HG03025 (cell line): ENCODE data around the gene MACROH2A1.

Experiments
- ATAC-seq: cut with Tn5 transposase; IDR thresholded peaks from one replicate; pipeline ENCODE4 v1.9.1; 2021; ENCODE audit warnings: mild to moderate bottlenecking, moderate library complexity; ENCODE audit not compliant: unreplicated experiment, low FRiP score

MACROH2A1 gene

DNA sequence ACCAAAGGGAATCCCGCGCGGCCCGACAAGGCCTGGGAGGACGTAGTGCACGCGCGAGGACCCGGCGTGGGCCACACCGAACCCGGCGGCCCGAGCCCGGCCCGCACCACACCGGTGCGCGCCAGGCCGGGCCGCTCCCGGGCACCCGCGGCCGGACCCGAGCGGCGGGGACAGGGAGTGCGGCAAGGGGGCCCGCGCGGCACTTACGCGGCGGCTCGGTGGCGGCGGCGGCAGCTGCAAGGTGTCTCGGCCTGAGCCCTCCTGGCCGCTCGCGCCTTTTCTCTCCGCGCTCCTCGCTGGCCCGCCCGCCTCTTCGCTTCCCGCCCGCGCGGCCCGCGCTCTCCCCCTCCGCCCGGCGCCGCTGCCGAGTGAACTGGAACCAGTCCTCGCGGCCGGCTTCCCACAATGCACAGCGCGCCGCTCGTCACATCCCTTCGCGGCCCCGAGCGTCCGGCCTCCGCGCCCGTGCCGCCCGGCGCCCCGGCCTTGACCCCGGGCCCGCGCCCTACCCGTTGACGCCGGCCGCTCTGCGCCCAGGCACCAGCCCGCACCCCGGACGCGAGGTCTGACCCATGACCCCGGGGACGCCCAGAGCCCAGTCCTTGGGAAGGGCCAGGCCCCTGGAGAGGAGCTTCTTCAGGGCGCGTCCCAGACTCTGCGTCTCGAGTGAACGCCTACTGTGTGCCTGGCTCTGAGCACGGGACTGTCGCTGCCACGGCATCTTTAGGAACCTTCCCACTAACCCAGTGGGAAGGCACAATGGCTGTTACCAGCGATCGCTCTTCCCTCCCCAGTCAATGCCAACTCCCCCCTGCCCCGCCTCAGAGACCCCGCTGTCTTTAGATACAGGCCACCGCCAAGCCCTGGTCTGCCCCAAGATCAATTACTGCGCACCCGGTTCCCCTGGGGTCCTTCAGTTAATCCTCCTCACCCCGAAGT lies at the start of gene MACROH2A1:
TSS of gene MACROH2A1 (minus strand) at position 377 of the 939 bp plus-strand sequence. CDS start 10,138 bp downstream, outside the sequence.
- peak; percentile 77 for ATAC-seq

DNA sequence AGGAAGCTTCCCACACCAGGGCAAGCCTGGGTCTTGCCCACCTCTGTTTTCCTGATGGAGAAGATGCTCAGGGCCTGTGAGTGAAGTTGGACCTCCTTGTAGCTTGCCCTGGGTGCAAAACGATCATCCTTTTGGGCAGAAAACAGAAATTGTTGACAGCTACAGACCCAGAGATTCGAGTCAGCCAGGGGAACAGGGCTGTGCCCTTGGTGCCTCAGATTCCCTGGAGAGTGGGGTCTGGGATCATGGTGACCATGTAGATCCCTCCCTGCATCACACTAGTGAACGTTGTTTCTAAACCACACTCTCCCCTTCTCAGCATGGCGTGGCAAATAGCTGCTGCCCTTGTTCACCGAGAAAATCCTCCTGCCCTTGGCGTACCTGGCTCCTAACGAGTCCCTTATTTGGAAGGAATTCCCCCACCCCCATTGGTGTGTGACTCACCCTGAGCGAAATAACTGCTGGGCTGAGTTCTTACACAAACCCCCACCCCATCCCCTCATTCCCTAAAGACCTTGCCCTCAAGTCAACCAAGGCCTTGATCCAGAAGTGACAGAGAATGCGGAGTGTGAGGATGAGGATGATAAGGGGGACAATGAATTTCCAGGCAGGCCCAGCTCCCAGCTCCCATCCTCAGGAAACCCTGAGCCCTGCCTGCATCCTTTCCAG lies 49.2 kb upstream of the MACROH2A1 start:
- ATAC-seq = no peak

DNA sequence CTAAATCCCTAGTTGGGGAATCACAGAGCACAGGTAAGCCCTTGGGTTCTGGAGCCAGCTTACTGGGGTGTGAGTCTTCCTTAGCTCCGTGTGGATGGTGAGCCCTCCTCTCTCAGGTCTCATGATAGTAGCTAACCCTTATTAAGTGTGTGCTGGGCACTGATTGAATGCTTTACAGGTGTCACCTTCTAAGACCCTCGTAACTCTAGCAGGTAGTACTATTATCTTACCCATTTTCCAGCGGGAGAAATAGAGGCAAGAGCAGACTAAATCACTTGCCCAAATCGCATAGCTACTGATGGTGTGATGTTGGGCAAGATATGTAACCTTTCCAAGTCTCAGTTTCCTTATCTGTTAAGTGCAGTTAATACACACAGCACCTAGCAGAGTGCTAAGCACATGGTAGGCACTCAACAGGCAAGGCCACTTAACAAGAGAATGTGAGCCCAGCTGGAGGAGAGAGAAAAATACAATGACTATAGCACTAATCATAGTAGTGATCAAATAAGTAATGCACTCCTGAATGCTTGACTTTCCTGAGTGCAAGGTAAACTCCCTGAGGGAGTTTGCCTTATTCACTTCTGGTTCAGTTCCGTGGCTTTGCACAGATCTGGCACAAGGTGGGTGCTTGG lies 48.4 kb upstream of the MACROH2A1 start, which contains the start of gene DCANP1:
TSS of gene DCANP1 (minus strand) at position 51 of the 632 bp plus-strand sequence. CDS start 240 bp downstream, outside the sequence.
- ATAC-seq = no peak

DNA sequence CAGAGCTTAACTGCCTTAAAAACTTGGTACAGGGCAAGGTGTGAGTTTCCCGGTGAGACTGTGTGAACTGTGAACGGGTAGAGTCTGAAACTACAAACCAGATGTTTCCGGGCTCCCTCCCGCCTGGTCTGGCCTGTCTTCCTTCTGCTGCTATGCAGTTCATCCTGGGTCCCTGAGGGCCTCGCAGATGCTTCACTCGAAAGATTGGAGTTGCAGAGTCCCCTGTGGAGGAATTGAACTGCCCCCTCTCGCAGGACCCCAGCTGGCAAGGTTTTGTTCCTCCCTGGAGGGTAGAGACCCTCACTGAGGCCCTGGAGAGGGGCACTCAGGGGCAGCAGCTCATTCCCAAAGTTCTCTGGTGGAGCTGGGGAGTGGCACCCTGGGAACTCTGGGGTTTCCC lies 47.6 kb upstream of the MACROH2A1 start:
- ATAC-seq = no peak

- ATAC-seq = no peak
These were observed 47.2 kb upstream of the MACROH2A1 start for GRCh38 chr5:135446206-135446605.

DNA sequence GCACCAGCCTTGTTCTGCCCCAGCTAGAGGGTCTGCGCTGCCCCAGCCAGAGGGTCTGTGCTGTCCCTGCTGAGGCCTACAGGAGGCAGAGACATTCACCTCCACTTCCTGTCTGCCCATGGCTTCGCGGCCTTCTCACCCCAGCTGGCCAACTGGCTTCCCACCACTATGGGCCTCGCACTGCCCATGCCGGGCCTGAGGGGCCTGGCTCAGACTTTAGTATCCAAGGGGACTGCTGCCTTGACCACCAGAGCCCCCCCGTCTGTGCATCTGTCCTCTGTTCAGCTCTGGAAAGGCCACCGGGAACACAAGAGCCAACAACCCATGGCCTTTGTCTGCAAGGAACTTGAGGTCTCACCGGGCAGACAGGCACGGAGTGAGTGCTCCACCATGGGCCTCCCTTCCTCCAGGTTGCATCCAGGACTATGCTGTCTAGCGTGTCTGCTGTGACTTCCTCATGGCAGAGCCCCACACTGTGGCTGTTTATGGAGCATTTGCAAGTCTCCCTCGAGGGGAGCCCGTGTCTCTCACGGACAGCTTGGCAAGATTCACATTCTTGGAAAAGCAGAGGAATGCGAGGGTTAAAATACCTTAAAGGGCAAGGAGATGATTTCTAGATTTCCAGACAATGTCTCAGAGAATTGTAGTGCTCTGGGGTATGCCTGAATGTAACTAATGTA lies 46.4 kb upstream of the MACROH2A1 start:
- no peak for ATAC-seq

- ATAC-seq = no peak
These were observed 45.9 kb upstream of the MACROH2A1 start for GRCh38 chr5:135444881-135445280.

GRCh38 chr5:135444360-135444759 lies 45.3 kb upstream of the MACROH2A1 start:
- ATAC-seq = no peak

DNA sequence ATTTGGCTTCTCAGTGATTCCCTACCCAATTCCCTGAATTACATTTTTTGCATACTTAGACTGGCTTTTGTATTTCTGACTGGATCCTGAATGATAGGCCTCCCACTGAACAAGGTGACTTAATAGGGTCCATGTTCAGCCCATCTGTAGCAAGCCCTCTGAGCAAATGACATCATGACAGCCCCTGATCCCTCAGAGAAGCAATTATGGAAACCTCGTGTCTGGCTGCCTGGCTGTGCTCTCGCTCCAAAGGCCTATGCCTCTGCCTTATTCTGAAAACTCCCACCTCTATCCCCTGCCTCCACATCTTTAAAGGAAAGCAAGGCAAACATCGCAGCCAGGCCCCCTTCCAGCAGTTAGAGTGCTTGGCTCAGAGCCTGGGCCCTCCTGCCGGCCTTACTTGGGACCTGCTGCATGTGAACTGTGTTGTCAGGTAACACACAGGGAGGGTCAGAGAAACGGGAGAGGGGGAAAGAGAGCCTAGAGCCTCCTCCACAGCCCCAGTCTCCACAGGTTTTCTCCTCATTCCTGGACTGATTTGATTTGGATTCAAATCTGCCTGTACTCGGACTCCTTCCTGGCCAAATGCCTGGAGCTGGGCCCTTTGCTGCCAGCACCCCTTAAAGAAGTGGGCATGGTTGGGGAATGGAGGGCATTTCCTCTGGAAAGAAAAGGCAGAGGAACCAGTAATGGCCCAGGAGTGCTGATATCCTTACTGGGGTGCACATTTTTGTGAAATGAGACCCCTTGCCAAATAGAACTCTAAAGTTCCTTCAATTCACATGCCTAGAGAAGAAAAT lies 44.3 kb upstream of the MACROH2A1 start:
- ATAC-seq = no peak

DNA sequence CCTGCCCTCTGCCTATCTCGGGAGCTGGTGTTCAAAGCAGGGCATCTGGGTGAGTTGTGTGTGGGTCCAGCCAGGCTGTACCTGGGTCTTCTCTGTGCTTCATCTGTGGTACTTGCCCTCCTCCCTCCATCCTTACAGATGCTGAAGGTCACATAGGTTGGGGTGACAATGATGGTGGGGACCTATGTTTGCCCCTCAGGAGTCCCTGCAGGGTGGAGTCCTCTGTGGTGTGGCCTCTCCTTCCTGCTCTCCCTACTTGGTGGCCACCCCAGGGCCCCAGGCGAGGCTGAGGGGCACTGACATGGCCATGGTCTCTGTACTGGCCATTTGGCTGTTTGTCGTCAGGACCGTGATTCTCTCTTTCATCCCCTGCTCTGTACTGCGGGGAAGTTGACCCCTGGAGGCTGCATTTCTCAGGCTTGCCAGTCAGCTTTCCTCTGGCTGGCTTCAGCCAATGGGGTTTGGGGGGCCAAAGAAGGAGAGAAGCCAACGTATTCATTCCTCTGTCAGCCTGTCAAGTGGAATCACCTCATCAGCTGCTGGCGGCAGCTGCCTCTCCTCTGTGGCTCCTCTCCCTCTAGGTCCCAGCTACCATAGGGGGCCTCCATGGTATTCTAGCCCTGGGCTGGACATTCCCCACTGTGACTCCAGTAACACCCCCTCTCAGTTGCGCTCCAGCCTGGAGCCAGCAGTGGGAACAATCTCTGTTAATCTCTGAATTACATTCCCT lies 43.6 kb upstream of the MACROH2A1 start:
- no peak for ATAC-seq

GRCh38 chr5:135441919-135442318 lies 42.9 kb upstream of the MACROH2A1 start:
- no peak for ATAC-seq

GRCh38 chr5:135441350-135441831 lies 42.4 kb upstream of the MACROH2A1 start:
- ATAC-seq = no peak

GRCh38 chr5:135440916-135441315 lies 41.9 kb upstream of the MACROH2A1 start:
- ATAC-seq = no peak

GRCh38 chr5:135439231-135440205 lies 40.5 kb upstream of the MACROH2A1 start:
- no peak for ATAC-seq

DNA sequence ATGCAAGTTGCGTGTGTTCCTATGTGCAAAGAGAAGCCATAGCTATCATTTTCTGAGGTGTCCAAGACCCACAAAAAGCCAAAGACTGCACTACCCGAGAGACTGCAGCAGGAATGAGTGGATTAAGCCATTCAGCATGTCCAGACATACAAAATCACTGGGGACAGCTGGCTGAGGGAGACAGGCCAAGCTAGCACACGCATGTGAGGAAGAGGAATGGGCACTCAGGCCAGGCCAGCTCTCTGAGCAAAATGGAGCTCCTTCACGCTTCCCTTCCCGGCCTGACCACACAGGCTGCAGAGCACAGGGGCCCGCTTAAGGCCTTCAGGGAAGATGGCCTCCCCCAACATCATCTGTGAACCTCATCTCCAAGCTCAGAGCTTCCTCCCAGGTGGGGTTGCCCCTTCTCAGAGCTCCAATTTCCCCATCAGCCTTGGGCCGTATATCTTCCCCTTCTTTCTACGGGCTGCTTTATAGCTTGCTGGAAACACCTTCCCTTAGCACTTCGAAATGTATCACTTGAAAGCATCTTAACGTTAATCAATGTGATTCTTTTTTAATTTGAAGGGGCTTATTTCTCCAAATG lies 39.7 kb upstream of the MACROH2A1 start:
- ATAC-seq = no peak

- ATAC-seq = no peak
These were observed 38.9 kb upstream of the MACROH2A1 start for GRCh38 chr5:135437796-135438560.

DNA sequence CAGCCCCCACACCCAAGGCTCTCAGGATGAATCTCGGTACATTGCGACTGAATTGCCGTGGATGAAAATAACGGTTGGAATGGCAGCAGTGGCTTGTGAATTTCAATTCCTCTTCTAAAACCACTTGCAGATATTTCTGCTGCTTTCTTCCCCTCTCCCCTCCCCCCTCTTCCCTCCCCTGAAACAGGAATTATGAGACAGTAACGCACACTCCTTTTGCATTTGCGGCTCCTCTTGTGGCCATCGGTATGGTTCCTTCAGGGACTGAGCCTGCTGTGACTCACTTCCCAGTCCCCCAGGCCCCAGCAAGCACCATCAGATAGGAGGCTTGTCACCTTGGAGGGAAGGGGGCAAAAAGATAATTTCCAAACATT lies 38.4 kb upstream of the MACROH2A1 start:
- no peak for ATAC-seq
